Measurements from ENCODE around the gene ATRNL1.

The ATRNL1 gene

GRCh38 chr10:115956225-115957011 is 863.3 kb downstream of the ATRNL1 start:
- no peak for DNase-seq

- no peak for DNase-seq
Observed at GRCh38 chr10:115957012-115957399, 863.8 kb downstream of the ATRNL1 start.

GRCh38 chr10:115957786-115958442 is 864.7 kb downstream of the ATRNL1 start:
- DNase-seq = no peak

- no peak for DNase-seq
Observed at GRCh38 chr10:115963848-115964247, 870.7 kb downstream of the ATRNL1 start.

GRCh38 chr10:115964827-115965226 is 871.7 kb downstream of the ATRNL1 start:
- DNase-seq = no peak

GRCh38 chr10:115965376-115965775 is 872.2 kb downstream of the ATRNL1 start:
- DNase-seq = no peak

GRCh38 chr10:115968236-115968635 is 875.1 kb downstream of the ATRNL1 start:
- DNase-seq = no peak

- DNase-seq = no peak
Observed at GRCh38 chr10:115969591-115969990, 876.4 kb downstream of the ATRNL1 start.

- no peak for DNase-seq
Observed at GRCh38 chr10:115971921-115972320, 878.8 kb downstream of the ATRNL1 start.

- DNase-seq = no peak
Observed at GRCh38 chr10:115972426-115972825, 879.3 kb downstream of the ATRNL1 start.

- DNase-seq = no peak
Observed at GRCh38 chr10:115974351-115974750, 881.2 kb downstream of the ATRNL1 start.

GRCh38 chr10:115974816-115975430 is 881.8 kb downstream of the ATRNL1 start:
- no peak for DNase-seq

GRCh38 chr10:115975506-115975905 is 882.3 kb downstream of the ATRNL1 start:
- no peak for DNase-seq

- no peak for DNase-seq
Observed at GRCh38 chr10:115976342-115976741, 883.2 kb downstream of the ATRNL1 start.

GRCh38 chr10:115977855-115978254 is 884.7 kb downstream of the ATRNL1 start:
- no peak for DNase-seq

GRCh38 chr10:115979576-115979975 is 886.4 kb downstream of the ATRNL1 start:
- no peak for DNase-seq

- DNase-seq = no peak
Observed at GRCh38 chr10:115980470-115980869, 887.3 kb downstream of the ATRNL1 start.

- DNase-seq = no peak
Observed at GRCh38 chr10:115981081-115981480, 887.9 kb downstream of the ATRNL1 start.

- DNase-seq = no peak
Observed at GRCh38 chr10:115982076-115982475, 888.9 kb downstream of the ATRNL1 start.

GRCh38 chr10:115982526-115982925 is 889.4 kb downstream of the ATRNL1 start:
- no peak for DNase-seq

GRCh38 chr10:115985786-115986185 is 892.6 kb downstream of the ATRNL1 start:
- DNase-seq = no peak

GRCh38 chr10:115988380-115988779 is 895.2 kb downstream of the ATRNL1 start:
- no peak for DNase-seq

- no peak for DNase-seq
Observed at GRCh38 chr10:115989621-115990020, 896.5 kb downstream of the ATRNL1 start.
